ENCODE results near the gene RAPGEF6.

- no peak; the same call in 1 of the 2 replicates for TF ChIP-seq CTCF (IDR thresholded peaks at IDR 0.05)
- TF ChIP-seq POLR2AphosphoS5 (IDR thresholded peaks at IDR 0.05; ENCODE audit: low read depth, low read length): no peak
- TF ChIP-seq REST (IDR thresholded peaks at IDR 0.05; ENCODE audit: insufficient read depth in 1 of 2, low read depth in 2 of 2, low read length in 1 of 2): no peak
Measured at GRCh38 chr5:131563434-131564228, 71.4 kb downstream of the RAPGEF6 start.
